Measurements from ENCODE around the gene NR2E3.
"Not testable (repeated sequence)": the region's sequence is repeated elsewhere in the genome, so short reads cannot be mapped to it uniquely, and the experiment has no call there.

Gene NR2E3

GRCh38 chr15:71820127-71820526 is 9.8 kb downstream of the NR2E3 start:
- DNase-seq: no peak

GRCh38 chr15:71821547-71822129 is 11.3 kb downstream of the NR2E3 start:
- no peak for DNase-seq

DNA sequence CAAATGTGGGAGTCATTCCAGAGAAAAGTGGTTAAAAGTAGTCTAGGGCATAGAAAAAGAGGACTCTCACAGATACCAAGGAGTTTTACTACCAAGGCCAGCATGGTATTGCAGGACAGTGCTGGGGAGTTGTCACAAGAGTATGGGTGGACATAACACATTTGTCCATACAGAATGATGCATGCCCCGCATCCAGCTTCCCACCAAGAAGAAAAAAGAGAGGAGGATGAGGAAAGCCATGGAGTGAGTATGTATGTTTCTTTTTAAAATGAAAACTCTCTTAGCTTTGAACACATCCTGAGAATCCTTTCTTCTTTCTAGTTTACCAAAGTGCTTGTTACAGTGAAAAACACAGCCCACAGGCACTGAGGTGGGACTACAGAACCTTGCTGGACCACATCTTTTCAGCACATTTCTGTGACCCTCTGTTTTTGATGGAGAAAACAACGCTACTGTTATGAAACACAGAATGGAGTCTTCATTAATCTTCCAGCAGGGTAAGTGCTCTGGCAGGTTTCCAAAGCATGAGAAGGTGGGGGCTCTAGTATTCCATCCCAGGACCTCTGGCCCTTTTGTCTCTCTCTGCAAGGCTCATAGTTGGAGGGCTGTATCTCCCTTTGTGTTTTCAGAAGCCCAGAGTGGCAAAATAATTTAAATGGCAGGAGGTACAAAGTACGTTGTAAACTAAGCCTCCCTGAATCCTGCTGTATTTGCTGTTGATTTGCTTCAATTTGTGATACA is 12.7 kb downstream of the NR2E3 start:
- DNase-seq: no peak

- DNase-seq: no peak
Observed at GRCh38 chr15:71823801-71824200, 13.4 kb downstream of the NR2E3 start.

GRCh38 chr15:71825021-71825730 is 14.8 kb downstream of the NR2E3 start:
- DNase-seq: no peak

DNA sequence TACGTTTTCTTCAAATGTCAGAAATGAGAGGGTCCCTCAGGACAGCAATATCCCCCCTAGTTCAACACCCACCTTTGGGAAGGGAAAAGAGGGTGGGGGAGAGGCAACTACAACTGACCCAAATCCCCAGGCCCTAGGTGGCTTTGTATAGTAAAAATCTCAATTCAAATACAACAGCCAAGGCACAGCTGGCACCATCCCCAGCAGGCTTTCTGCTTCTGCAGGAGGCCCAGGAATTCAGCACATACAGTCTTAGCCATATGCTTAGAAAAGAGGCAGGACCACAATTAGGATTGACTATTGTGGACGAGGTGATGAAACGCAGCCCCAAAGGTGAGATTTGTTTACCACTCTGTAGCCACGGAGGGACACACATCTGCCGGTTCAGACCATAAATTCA is 15.8 kb downstream of the NR2E3 start:
- DNase-seq: no peak

DNA sequence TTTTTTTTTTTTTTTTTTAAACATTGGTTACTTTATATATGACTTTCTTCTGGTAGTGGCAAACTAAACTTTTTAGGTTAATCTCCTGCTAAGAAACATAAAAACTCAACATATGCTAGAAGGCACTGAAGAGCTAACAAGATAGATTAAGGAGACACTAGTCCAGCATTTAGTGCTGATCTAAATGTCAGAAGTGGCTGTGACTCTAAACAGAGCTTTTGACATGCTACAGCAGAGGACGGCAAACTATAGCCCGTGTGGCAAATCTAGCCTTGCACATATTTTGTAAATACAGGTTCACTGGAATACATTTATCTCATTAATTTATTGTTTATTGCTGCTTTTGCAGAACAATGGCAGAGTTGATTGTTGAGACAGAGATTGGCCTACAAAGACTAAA is 20.6 kb downstream of the NR2E3 start:
- no peak for DNase-seq

- no peak for DNase-seq
Observed at GRCh38 chr15:71841563-71841962, 31.2 kb downstream of the NR2E3 start.

DNA sequence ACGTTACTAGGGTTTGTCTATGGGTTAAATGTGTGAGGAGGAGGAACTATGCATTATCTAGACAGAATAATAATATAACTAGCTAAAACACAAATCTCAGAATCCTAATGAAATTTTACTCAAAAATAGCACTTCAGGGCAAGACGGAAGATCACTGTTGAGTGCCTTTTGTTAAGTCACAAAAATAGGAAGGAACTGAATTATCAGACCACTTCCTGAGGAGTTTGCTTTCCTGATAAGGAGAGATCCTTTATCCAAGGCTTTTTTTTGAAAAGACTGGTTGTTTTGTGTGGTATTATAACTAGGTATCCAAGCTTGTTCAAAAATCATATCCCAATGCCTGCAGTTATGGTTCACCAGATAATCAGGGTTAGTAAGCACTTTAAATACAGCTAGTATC is 34.6 kb downstream of the NR2E3 start:
- DNase-seq: no peak

- no peak for DNase-seq
Observed at GRCh38 chr15:71853543-71853942, 43.2 kb downstream of the NR2E3 start.

DNA sequence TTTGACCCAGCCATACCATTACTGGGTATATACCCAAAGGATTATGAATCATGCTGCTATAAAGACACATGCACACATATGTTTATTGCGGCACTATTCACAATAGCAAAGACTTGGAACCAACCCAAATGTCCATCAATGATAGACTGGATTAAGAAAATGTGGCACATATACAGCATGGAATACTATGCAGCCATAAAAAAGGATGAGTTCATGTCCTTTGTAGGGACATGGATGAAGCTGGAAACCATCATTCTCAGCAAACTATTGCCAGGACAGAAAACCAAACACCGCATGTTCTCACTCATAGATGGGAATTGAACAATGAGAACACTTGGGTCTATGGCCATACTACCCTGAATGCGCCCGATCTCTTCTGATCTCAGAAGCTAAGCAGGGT is 47.9 kb downstream of the NR2E3 start:
- not testable (repeated sequence) for DNase-seq
